Measurements from ENCODE around the gene TP53TG5.

The TP53TG5 gene

GRCh38 chr20:45342855-45343531 lies 35.1 kb downstream of the TP53TG5 start (continued):
- TF ChIP-seq SCRT1 (tag by site-specific recombination; IDR thresholded peaks at IDR 0.05; ENCODE audit: borderline replicate concordance): 0 out of 2 replicates have a peak, but pooled peaks have one; percentile 45
- no peak for TF ChIP-seq SP3 (tag by site-specific recombination; IDR thresholded peaks at IDR 0.05)

GRCh38 chr20:45341939-45342854 lies 35.9 kb downstream of the TP53TG5 start:
- peak overlapping the region; percentile 59 for H3K27ac ChIP-seq (ENCODE audit: extremely low read depth, low read depth, low read length)
- POLR2A ChIA-PET: interaction anchor here (0.6 to 1.3 kb wide), 6 partner anchors 21 to 375 kb away, joined by 3 to 8 read pairs (median 3); partner anchors contain the start of gene SYS1
- H3K9me3 ChIP-seq (ENCODE audit: control insufficient read depth, insufficient read depth, low read depth, low read length): no peaks in the 10 kb centered on the region
- CTCF ChIA-PET: interaction anchor here (1.0 to 2.3 kb wide), 6 partner anchors 17 to 108 kb away, joined by 3 to 11 read pairs (median 4); partner anchors contain the start of gene SYS1
- peak overlapping the region; percentile 3 for H3K4me3 ChIP-seq (ENCODE audit: low read depth, low read length)
- peaks cover 0 to 9% of the 10 kb centered on the region in 2 experiments; a peak in 1 of 3 replicates for H3K36me3 ChIP-seq (ENCODE audit: control insufficient read depth in 2 of 2, insufficient read depth in 1 of 2, low read length in 2 of 2)
- H3K4me1 ChIP-seq (ENCODE audit: control insufficient read depth, insufficient read depth, low read length): peaks cover 37% of the 10 kb centered on the region
- TF ChIP-seq ZNF362 (tag by site-specific recombination; IDR thresholded peaks at IDR 0.05): no peak
- TF ChIP-seq ZFP3 (tag by site-specific recombination; IDR thresholded peaks at IDR 0.05; ENCODE audit: low read depth): no peak
- TF ChIP-seq ZNF629 (tag by site-specific recombination; IDR thresholded peaks at IDR 0.05): peak; percentile 45; the same call in 1 of the 2 replicates
- TF ChIP-seq ZNF623 (tag by site-specific recombination; IDR thresholded peaks at IDR 0.05): no peak
- no peak for TF ChIP-seq ZNF501 (tag by site-specific recombination; IDR thresholded peaks at IDR 0.05)
- no peak for TF ChIP-seq MZF1 (tag by site-specific recombination; IDR thresholded peaks at IDR 0.05; ENCODE audit: borderline replicate concordance)
- TF ChIP-seq GLIS1 (tag by site-specific recombination; IDR thresholded peaks at IDR 0.05): peak; percentile 96
- no peak for TF ChIP-seq ZNF707 (tag by site-specific recombination; IDR thresholded peaks at IDR 0.05)
- peak; percentile 91 for TF ChIP-seq ZNF146 (tag by site-specific recombination; IDR thresholded peaks at IDR 0.05)
- peak; percentile 67 for TF ChIP-seq ZFHX2 (tag by site-specific recombination; conservative IDR thresholded peaks at IDR 0.05)
- no peak for TF ChIP-seq ZNF121 (tag by site-specific recombination; IDR thresholded peaks at IDR 0.05)
- no peak for TF ChIP-seq CTCF (tag by site-specific recombination; IDR thresholded peaks at IDR 0.05)
- no peak for TF ChIP-seq GLI2 (tag by site-specific recombination; IDR thresholded peaks at IDR 0.05; ENCODE audit: borderline replicate concordance, low read depth)
- TF ChIP-seq HOXD13 (CRISPR knock-in tag; IDR thresholded peaks at IDR 0.05; ENCODE audit: borderline replicate concordance): no peak
- no peak for TF ChIP-seq ZNF223 (tag by site-specific recombination; IDR thresholded peaks at IDR 0.05)
- TF ChIP-seq ZNF580 (tag by site-specific recombination; IDR thresholded peaks at IDR 0.05): no peak
- no peak for TF ChIP-seq ZNF560 (tag by site-specific recombination; IDR thresholded peaks at IDR 0.05; ENCODE audit: borderline replicate concordance)
- TF ChIP-seq HIC1 (tag by site-specific recombination; IDR thresholded peaks at IDR 0.05): peak; percentile 60
- TF ChIP-seq KLF16 (tag by site-specific recombination; IDR thresholded peaks at IDR 0.05): 0 out of 2 replicates have a peak, but pooled peaks have one; percentile 11
- no peak for TF ChIP-seq INSM2 (tag by site-specific recombination; IDR thresholded peaks at IDR 0.05)
- TF ChIP-seq ZNF404 (tag by site-specific recombination; IDR thresholded peaks at IDR 0.05): no peak
- no peak for TF ChIP-seq ZNF155 (tag by site-specific recombination; IDR thresholded peaks at IDR 0.05)
- no peak for TF ChIP-seq ZNF23 (tag by site-specific recombination; IDR thresholded peaks at IDR 0.05; ENCODE audit: borderline replicate concordance)
- no peak for TF ChIP-seq ATF2 (tag by site-specific recombination; IDR thresholded peaks at IDR 0.05; ENCODE audit: low read depth)

Measured in HEK293 (cell line).